IPS DF 6.9 (cell line): ENCODE results near the gene SMARCE1.

Experiments
- DNase-seq: peaks from one replicate; pipeline ENCODE4 v3.0.0-alpha.2; 2013; ENCODE audit warnings: low read depth, low spot score
- H3K27ac ChIP-seq: one replicate; pipeline ENCODE4 v1.5.1; 2013; ENCODE audit warnings: low read length, control low read depth
- H3K27me3 ChIP-seq: 2 replicates; pipeline ENCODE4 v1.6.1; 2013; ENCODE audit warnings: mild to moderate bottlenecking, low read length; ENCODE audit not compliant: control insufficient read depth, insufficient read depth
- H3K36me3 ChIP-seq: 2 replicates; pipeline ENCODE4 v1.6.1; 2013; ENCODE audit warnings: low read length; ENCODE audit not compliant: control insufficient read depth, insufficient read depth
- H3K4me1 ChIP-seq: 2 replicates; pipeline ENCODE4 v1.6.1; 2013; ENCODE audit warnings: low read length; ENCODE audit not compliant: control insufficient read depth, insufficient read depth
- H3K4me3 ChIP-seq: 2 replicates; pipeline ENCODE4 v1.5.1; 2013; ENCODE audit warnings: mild to moderate bottlenecking, low read length
- H3K9me3 ChIP-seq: 2 replicates; pipeline ENCODE4 v1.6.1; 2013; ENCODE audit warnings: low read length, inconsistent platforms; ENCODE audit not compliant: control insufficient read depth, insufficient read depth
- WGBS: extraction: QIAGEN DNeasy Blood & Tissue Kit; methylation state at CpG from one replicate; pipeline ENCODE4 v1.1.7; 2013; ENCODE audit warnings: mixed read lengths, missing lambda C conversion rate; ENCODE audit not compliant: insufficient read length, insufficient coverage; 5-methylcytosine and 5-hydroxymethylcytosine counted together

SMARCE1 gene

DNA sequence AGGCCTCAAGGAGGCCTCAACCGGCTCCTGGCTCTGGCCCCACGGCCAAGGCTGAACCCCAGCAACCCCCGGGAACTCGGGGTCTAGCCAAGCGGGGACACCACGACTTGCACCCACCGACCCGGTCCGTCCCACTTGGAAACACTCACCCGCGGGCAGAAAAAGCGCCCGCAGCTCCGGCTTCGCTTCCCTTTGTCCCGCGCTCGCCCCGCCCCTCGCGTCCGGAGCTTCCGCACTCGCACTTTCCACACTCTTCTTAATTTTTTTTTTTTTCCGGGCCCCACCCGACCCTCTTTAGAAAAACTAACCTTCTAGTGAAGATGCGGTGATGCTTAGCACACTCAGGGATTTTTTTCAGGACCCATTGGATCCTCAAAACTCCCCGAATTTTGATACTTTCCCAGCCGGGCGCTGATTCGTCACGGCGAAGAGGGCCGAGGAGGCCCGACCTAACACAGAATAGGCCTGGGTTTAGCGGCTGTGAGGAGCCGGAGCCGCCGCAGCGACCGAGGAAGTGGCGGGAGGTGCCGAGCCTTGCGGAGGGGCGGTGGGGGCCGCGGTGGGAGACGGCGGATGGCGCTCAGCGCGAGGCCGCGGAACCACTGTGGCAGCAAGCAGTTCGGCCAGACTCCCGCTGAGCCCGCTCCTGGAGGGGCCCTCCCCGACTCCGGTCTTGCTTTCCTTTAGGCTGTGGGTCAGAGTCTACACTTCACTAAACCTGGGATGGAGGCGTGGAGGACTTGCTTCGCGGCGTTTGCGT lies at the start of gene SMARCE1:
Gene SMARCE1 (minus strand): TSS at position 195 of the 760 bp plus-strand sequence. CDS start 2,016 bp downstream, outside the sequence.
- H3K4me3 ChIP-seq, result peak within 1 kb of the TSS; percentile 98
- no peaks in the 10 kb centered on the region for H3K27me3 ChIP-seq
- H3K36me3 ChIP-seq, result no peaks in the 10 kb centered on the region; the same call in 1 of the 2 replicates
- peak; percentile 25 for DNase-seq
- H3K27ac ChIP-seq, result no peak within 1 kb of the TSS
- H3K4me1 ChIP-seq, result no peaks in the 10 kb centered on the region
- no peaks in the 10 kb centered on the region for H3K9me3 ChIP-seq
- WGBS, result no CpG with 5 or more reads among the region's 64 CpGs

DNA sequence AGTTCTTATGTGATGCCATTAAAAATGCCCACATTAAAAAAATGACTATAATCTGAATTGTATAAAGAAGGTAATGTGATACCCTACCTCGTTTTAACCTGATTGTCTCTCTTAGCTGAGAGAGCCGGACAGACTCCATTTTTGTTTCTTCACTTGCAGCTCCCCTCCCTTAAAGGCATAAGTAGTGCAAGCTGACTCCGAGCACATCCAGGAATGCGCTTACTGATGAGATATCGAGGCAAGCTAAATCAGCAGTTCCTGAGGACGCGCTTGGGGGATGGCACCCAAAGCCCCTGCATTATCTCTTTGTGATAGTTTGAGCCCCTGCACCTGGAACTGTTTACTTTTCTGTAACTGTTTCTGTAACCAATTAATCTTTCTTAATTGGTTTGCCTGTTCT lies 49.7 kb upstream of the SMARCE1 start:
- DNase-seq, result no peak
- H3K36me3 ChIP-seq, result no peaks in the 10 kb centered on the region
- H3K27ac ChIP-seq, result no peak overlapping the region
- no peaks in the 10 kb centered on the region for H3K4me1 ChIP-seq
- H3K4me3 ChIP-seq, result no peak overlapping the region
- no CpG with 5 or more reads among the region's 7 CpGs for WGBS
- H3K27me3 ChIP-seq, result no peaks in the 10 kb centered on the region
- no peaks in the 10 kb centered on the region for H3K9me3 ChIP-seq

- no peak for DNase-seq
- Histone ChIP-seq H3K27ac (no peak overlapping the region), H3K4me1 (no peaks in the 10 kb centered on the region), H3K9me3 (no peaks in the 10 kb centered on the region), H3K27me3 (no peaks in the 10 kb centered on the region), H3K4me3 (no peak overlapping the region), H3K36me3 (no peaks in the 10 kb centered on the region)
- no CpG with 5 or more reads among the region's 3 CpGs for WGBS
Measured at GRCh38 chr17:40696651-40697072, 49.0 kb upstream of the SMARCE1 start.

GRCh38 chr17:40695874-40696472 lies 48.4 kb upstream of the SMARCE1 start:
- Histone ChIP-seq H3K4me3 (no peak overlapping the region), H3K4me1 (no peaks in the 10 kb centered on the region), H3K27me3 (no peaks in the 10 kb centered on the region), H3K9me3 (no peaks in the 10 kb centered on the region), H3K27ac (no peak overlapping the region), H3K36me3 (no peaks in the 10 kb centered on the region)
- no peak for DNase-seq
- WGBS, result no CpG with 5 or more reads among the region's 6 CpGs

DNA sequence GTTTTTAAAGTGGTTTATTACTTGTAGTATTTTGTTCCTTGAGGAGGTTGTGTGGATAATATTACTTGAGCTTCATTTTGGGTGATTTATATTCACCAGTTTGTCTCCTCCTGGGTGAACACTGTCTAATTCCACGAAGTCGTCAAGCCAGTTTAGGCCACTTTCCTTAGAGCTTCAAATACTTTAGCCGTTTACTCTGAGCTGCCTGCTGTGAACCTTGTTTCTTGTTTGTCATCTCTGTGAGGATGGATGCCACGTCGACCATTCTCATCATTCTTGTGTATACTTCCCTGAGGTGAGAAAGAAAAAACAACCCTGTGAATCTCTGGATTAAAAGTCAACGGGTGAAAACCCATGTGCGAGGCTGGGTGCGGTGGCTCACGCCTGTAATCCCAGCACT lies 47.0 kb upstream of the SMARCE1 start:
- Histone ChIP-seq H3K27me3 (no peaks in the 10 kb centered on the region), H3K9me3 (no peaks in the 10 kb centered on the region), H3K4me1 (no peaks in the 10 kb centered on the region), H3K4me3 (no peak overlapping the region), H3K27ac (no peak overlapping the region), H3K36me3 (no peaks in the 10 kb centered on the region)
- no peak for DNase-seq
- WGBS, result no CpG with 5 or more reads among the region's 9 CpGs

DNA sequence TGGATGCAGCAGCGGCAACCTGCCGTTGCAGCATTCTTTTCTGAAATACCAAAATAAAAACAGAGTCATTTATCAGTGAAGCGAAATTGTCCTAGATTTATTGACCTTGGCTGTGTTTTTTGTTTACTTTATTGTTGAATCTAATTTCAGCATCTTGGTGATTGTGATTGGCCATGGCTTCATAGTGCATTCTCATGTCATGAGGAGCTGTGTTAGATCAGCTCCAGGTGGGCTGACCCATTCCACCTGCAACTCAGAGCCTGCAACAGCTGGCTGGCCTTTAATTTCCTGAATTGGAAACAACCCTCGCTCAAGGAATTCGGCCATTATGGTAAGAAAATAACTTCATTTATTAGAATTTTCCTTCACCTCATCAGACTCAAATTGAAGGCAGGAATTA lies 39.5 kb upstream of the SMARCE1 start:
- Histone ChIP-seq H3K4me3 (no peak overlapping the region), H3K27ac (no peak overlapping the region), H3K9me3 (no peaks in the 10 kb centered on the region), H3K4me1 (no peaks in the 10 kb centered on the region), H3K36me3 (no peaks in the 10 kb centered on the region), H3K27me3 (no peaks in the 10 kb centered on the region)
- no CpG with 5 or more reads among the region's 5 CpGs for WGBS
- no peak for DNase-seq

DNA sequence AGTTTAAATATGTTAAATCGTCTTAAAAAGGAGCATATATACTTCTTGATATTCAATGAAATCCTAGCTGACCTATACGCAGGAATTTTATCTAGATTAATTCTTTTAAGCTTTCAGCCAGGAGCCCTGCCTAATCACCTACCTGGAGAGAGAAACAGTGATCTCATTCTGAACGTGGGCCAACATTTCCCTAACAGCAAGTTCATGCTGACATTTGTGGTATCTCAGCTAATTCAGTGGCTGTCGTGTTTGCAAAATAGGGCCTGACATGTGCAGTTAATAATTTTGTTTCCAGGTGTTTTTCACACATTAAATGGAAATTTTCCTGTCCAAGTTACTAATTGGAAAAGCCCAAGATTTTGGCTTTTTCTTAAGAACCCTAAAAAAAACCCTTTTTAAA lies 38.6 kb upstream of the SMARCE1 start:
- H3K27me3 ChIP-seq, result no peaks in the 10 kb centered on the region
- DNase-seq, result no peak
- H3K9me3 ChIP-seq, result no peaks in the 10 kb centered on the region
- H3K36me3 ChIP-seq, result no peaks in the 10 kb centered on the region
- H3K27ac ChIP-seq, result no peak overlapping the region
- no CpG with 5 or more reads among the region's 4 CpGs for WGBS
- H3K4me1 ChIP-seq, result no peaks in the 10 kb centered on the region
- no peak overlapping the region for H3K4me3 ChIP-seq

DNA sequence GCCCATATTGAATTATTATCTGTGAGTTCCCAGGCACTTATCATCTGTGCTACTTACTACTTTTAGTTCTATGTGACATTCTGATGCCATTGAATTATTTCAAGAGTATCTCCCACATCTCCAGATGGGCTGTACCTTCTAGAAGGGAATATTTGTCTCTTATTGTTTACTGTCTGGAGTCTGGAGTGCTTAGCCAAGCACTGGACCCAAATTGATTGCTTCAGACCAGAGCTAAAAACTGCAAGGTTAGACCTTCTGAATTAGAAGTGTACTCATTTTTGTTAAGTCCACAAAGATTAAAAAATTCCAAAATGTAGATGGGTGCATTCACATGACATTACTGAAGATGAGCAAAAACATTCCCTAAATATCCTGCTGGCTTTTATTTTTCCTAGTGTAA lies 33.4 kb upstream of the SMARCE1 start:
- Histone ChIP-seq H3K4me3 (no peak overlapping the region), H3K27me3 (no peaks in the 10 kb centered on the region), H3K36me3 (no peaks in the 10 kb centered on the region), H3K4me1 (no peaks in the 10 kb centered on the region; the same call in 1 of the 2 replicates), H3K9me3 (no peaks in the 10 kb centered on the region), H3K27ac (no peak overlapping the region)
- no peak for DNase-seq

- no peak for DNase-seq
- Histone ChIP-seq H3K27me3 (no peaks in the 10 kb centered on the region), H3K4me3 (no peak overlapping the region), H3K4me1 (no peaks in the 10 kb centered on the region; the same call in 1 of the 2 replicates), H3K36me3 (no peaks in the 10 kb centered on the region), H3K27ac (no peak overlapping the region), H3K9me3 (no peaks in the 10 kb centered on the region)
- no CpG with 5 or more reads among the region's 2 CpGs for WGBS
Measured at GRCh38 chr17:40679523-40679907, 31.9 kb upstream of the SMARCE1 start.

DNA sequence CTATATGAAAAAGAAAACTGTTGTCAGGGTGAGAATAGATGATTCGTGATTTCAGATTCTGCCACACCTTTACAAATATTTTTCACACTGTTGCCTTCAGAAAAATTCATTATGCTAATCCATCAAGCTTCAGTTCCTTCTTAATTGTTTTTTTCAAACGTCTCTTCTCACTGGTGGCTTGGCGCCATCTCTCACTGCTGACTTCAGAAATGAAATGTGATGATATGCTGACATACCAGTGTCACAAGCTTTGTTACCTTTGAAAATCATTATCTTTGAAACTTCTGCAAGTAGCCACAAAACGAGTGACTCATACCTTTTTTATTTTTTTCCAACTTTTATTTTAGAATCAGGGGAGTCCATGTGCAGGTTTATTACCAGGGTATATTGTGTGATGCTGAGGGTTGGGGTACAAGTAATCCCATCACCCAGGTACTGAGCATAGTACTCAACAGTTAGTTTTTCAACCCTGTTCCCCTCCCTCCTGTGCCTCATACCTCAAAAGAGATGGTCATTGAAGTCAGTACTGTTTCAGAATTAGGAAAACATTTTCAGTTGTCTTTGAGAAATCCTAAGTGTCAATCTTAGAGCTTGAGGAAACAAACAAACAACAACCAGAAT lies 31.4 kb upstream of the SMARCE1 start:
- DNase-seq, result no peak
- Histone ChIP-seq H3K27ac (no peak overlapping the region), H3K27me3 (no peaks in the 10 kb centered on the region), H3K9me3 (no peaks in the 10 kb centered on the region), H3K4me1 (no peaks in the 10 kb centered on the region; the same call in 1 of the 2 replicates), H3K36me3 (no peaks in the 10 kb centered on the region), H3K4me3 (no peak overlapping the region)
- no CpG with 5 or more reads among the region's 4 CpGs for WGBS
